C4-2B (cell line): ENCODE measurements around the gene CENPC.

ENCODE experiments used
- H3K27ac ChIP-seq: fragments of 450-650 bp; 2 replicates; pipeline ENCODE4 v1.5.1; 2017
- CTCF ChIP-seq: fragments of 450-650 bp; conservative IDR thresholded peaks from 2 replicates; pipeline ENCODE4 v1.5.1; 2017; ENCODE audit warnings: mild to moderate bottlenecking
- ZFX ChIP-seq: fragments of 450-650 bp; IDR thresholded peaks from 2 replicates; pipeline ENCODE4 v1.6.1; 2017

The CENPC gene

DNA sequence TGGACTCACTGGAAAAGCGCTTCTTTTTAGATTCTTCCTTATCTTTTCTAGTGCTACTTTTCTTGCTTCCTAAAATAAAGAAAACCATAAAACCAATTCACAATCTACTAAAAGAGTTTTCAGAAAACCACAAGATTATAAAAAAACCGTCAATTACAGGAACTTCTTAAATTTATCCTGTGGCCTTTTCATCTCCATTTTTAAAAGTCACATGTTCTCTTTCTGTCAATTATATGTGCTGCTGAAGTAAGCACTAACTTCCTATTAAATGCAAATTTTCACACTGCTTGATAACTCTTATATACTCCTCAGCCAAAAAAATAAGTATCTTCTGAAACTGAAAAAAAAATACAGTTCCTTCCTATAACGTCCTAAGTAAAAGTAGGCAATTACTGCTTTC is 32.8 kb downstream of the CENPC start:
- TF ChIP-seq CTCF (no peak), ZFX (no peak)
- no peak overlapping the region for H3K27ac ChIP-seq

- no peak overlapping the region for H3K27ac ChIP-seq
- TF ChIP-seq ZFX, result no peak
- TF ChIP-seq CTCF, result no peak
These were observed 44.9 kb downstream of the CENPC start for GRCh38 chr4:67500373-67500772.

- no peak overlapping the region for H3K27ac ChIP-seq
- TF ChIP-seq CTCF, result no peak
- TF ChIP-seq ZFX, result no peak
These were observed 45.5 kb downstream of the CENPC start for GRCh38 chr4:67499799-67500198.

DNA sequence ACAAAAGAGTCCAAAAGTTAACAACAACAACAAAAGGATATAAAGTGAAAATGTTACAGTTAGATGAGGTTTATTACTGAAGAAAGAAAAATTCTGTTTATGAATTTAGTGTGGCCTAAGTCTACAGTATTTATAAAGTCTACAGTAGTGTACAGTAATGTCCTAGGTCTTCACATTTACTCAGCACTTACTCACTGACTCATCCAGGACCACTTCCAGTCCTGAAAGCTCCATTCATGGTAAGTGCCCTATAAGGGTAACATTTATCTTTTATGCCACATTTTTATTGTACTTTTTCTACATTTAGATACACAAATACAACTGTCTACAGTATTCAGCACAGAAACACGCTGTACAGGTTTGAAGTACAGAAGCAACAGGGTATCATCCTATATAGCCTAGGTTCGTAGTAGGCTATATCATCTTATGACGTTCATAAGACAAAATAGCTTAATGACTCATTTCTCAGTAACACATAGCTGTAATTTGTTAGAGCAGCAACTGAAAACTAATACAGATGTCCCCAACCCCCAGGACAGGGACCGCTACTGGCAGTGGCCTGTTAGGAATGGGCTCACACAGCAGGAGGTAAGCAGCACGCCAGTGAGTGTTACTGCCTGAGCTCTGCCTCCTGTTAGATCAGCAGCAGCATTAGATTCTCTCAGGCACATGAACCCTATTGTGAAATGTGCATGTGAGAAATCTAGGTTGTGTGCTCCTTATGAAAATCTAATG is 61.3 kb downstream of the CENPC start:
- H3K27ac ChIP-seq, result no peak overlapping the region
- no peak for TF ChIP-seq CTCF
- no peak for TF ChIP-seq ZFX

- no peak for TF ChIP-seq CTCF
- TF ChIP-seq ZFX, result no peak
- no peak overlapping the region for H3K27ac ChIP-seq
These were observed 64.5 kb downstream of the CENPC start for GRCh38 chr4:67480810-67481209.

DNA sequence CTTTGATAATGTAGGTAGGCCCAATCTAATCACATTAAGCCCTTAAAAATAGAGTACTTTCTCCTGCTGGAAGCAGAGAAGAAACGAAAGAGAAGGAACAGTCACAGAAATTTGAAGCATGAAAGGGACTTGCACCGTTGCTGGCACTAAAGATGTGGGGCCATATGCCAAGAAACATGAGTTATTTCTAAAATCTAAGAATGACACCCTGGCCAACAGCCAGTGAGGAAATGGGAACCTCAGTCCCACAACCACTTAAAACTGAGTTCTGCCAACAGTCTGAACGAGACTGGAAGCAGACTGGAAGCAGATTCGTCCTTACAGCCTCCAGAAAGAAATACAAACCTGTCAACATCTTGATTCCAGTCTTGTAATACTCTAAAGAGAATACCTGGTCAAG is 70.1 kb downstream of the CENPC start:
- no peak overlapping the region for H3K27ac ChIP-seq
- TF ChIP-seq ZFX, result no peak
- TF ChIP-seq CTCF, result no peak

GRCh38 chr4:67470871-67471270 is 74.4 kb downstream of the CENPC start:
- no peak overlapping the region for H3K27ac ChIP-seq
- no peak for TF ChIP-seq CTCF
- TF ChIP-seq ZFX, result no peak
